IMR-90 (cell line): ENCODE results near the gene ACE2. TPM values are rescaled to one million over a fixed set of nuclear protein-coding genes. Genes with fewer than 3 reads are reported as not detected.
A peak's percentile ranks its signal among the peaks of the same experiment; 100 is the strongest.

Source experiments
- ATAC-seq: fragments of 200-7000 bp; cut with Tn5 transposase; 2 replicates; pipeline ENCODE4 v1.9.1; 2020; ENCODE audit warnings: low read depth, mild to moderate bottlenecking, moderate library complexity
- BruUV-seq: library from RNA; stranded (reverse); fragments of 400-500 nt; replicated peaks from 2 replicates; lab custom pipeline; 2021; lab: Mats Ljungman, UMichigan
- CTCF ChIA-PET: fragments of 300-600 bp; formaldehyde crosslinking; extraction: SDS; loops from one replicate; lab custom pipeline; 2021; ENCODE audit warnings: antibody characterized with exemption; lab: Yijun Ruan, JAX
- POLR2A ChIA-PET: fragments of 300-600 bp; sonication (Branson Sonifier 250); formaldehyde crosslinking; loops from one replicate; lab custom pipeline; 2022; ENCODE audit warnings: antibody characterized with exemption; ENCODE audit not compliant: unreplicated experiment; lab: Charles Lee
- DNase-seq: peaks from one replicate; pipeline ENCODE4 v3.0.0; 2013
- H2AFZ ChIP-seq: replicated peaks from 2 replicates; pipeline ENCODE3; 2013; ENCODE audit warnings: low read length, mild to moderate bottlenecking; ENCODE audit not compliant: poor library complexity
- H2AK5ac ChIP-seq: 2 replicates; pipeline ENCODE4 v1.6.1; 2013; ENCODE audit warnings: low read depth, low read length, inconsistent platforms
- H2AK9ac ChIP-seq: replicated peaks from 2 replicates; pipeline ENCODE3; 2013; ENCODE audit warnings: mild to moderate bottlenecking, low read depth, low read length, moderate library complexity; ENCODE audit not compliant: poor library complexity
- H2BK120ac ChIP-seq: 2 replicates; pipeline ENCODE4 v1.6.1; 2013; ENCODE audit warnings: low read depth, low read length, inconsistent platforms
- H2BK15ac ChIP-seq: 3 replicates; pipeline ENCODE4 v1.6.1; 2013; ENCODE audit warnings: low read depth, low read length, inconsistent platforms
- H2BK20ac ChIP-seq: 2 replicates; pipeline ENCODE4 v1.6.1; 2013; ENCODE audit warnings: low read depth, mild to moderate bottlenecking, inconsistent platforms, low read length, moderate library complexity
- H2BK5ac ChIP-seq: 2 replicates; pipeline ENCODE4 v1.6.1; 2013; ENCODE audit warnings: mild to moderate bottlenecking, low read depth, low read length, inconsistent platforms; ENCODE audit not compliant: poor library complexity, severe bottlenecking
- H3K14ac ChIP-seq: replicated peaks from 2 replicates; pipeline ENCODE4 v1.6.1; 2013; ENCODE audit warnings: low read depth, low read length, inconsistent platforms
- H3K18ac ChIP-seq: 2 replicates; pipeline ENCODE4 v1.6.1; 2013; ENCODE audit warnings: low read depth, low read length, control low read depth
- H3K23ac ChIP-seq: 2 replicates; pipeline ENCODE4 v1.6.1; 2013; ENCODE audit warnings: low read depth, low read length, inconsistent platforms
- H3K27ac ChIP-seq: 2 replicates; pipeline ENCODE4 v1.5.1; 2013; ENCODE audit warnings: mild to moderate bottlenecking, control low read depth, low read length; ENCODE audit not compliant: insufficient read depth
- H3K27me3 ChIP-seq: 2 replicates; pipeline ENCODE4 v1.6.1; 2013; ENCODE audit warnings: low read length; ENCODE audit not compliant: control insufficient read depth, insufficient read depth
- H3K36me3 ChIP-seq: 2 replicates; pipeline ENCODE4 v1.6.1; 2013; ENCODE audit warnings: low read length, mixed read lengths; ENCODE audit not compliant: control insufficient read depth, insufficient read depth
- H3K4ac ChIP-seq: 2 replicates; pipeline ENCODE4 v1.6.1; 2013; ENCODE audit warnings: low read depth, low read length, inconsistent platforms
- H3K4me1 ChIP-seq: 2 replicates; pipeline ENCODE4 v1.6.1; 2013; ENCODE audit warnings: low read length, mixed read lengths; ENCODE audit not compliant: control insufficient read depth, insufficient read depth
- H3K4me2 ChIP-seq: 2 replicates; pipeline ENCODE4 v1.6.1; 2013; ENCODE audit warnings: low read depth, mild to moderate bottlenecking, control low read depth, low read length, moderate library complexity
- H3K4me3 ChIP-seq: 2 replicates; pipeline ENCODE4 v1.5.1; 2013; ENCODE audit warnings: low read depth, mild to moderate bottlenecking, control low read depth, low read length, moderate library complexity; ENCODE audit not compliant: insufficient read depth
- H3K56ac ChIP-seq: 2 replicates; pipeline ENCODE4 v1.6.1; 2013; ENCODE audit warnings: low read length, inconsistent platforms; ENCODE audit not compliant: insufficient read depth; ENCODE audit errors: extremely low read depth
- H3K79me1 ChIP-seq, 2 experiments: 2 replicates each; pipeline ENCODE4 v1.6.1; 2013; ENCODE audit warnings: low read length in 2 of 2, inconsistent platforms in 1 of 2, low read depth in 1 of 2
- H3K9ac ChIP-seq: 2 replicates; pipeline ENCODE4 v1.6.1; 2013; ENCODE audit warnings: low read depth, low read length, control low read depth
- H3K9me1 ChIP-seq: 2 replicates; pipeline ENCODE4 v1.6.1; 2013; ENCODE audit warnings: low read length, inconsistent platforms; ENCODE audit not compliant: insufficient read depth
- H3K9me3 ChIP-seq: 2 replicates; pipeline ENCODE4 v1.6.1; 2013; ENCODE audit warnings: low read length; ENCODE audit not compliant: control insufficient read depth, insufficient read depth
- H4K20me1 ChIP-seq: 2 replicates; pipeline ENCODE4 v1.6.1; 2013; ENCODE audit warnings: low read length, inconsistent platforms; ENCODE audit not compliant: insufficient read depth
- H4K5ac ChIP-seq: 2 replicates; pipeline ENCODE4 v1.6.1; 2013; ENCODE audit warnings: mild to moderate bottlenecking, low read depth, low read length, control low read depth
- H4K8ac ChIP-seq, 2 experiments: 2 replicates each; pipeline ENCODE4 v1.6.1; 2013; ENCODE audit warnings: low read depth in 2 of 2, low read length in 2 of 2, control low read depth in 1 of 2, inconsistent platforms in 1 of 2
- H4K91ac ChIP-seq: 2 replicates; pipeline ENCODE4 v1.6.1; 2013; ENCODE audit warnings: low read depth, low read length, inconsistent platforms; ENCODE audit not compliant: insufficient read depth
- MAFK ChIP-seq: IDR thresholded peaks from 2 replicates; pipeline ENCODE4 v1.6.1; 2012; ENCODE audit warnings: low read depth, low read length, improper control_type of control experiment
- MXI1 ChIP-seq: IDR thresholded peaks from 2 replicates; pipeline ENCODE4 v1.6.1; 2012; ENCODE audit warnings: low read depth, mild to moderate bottlenecking, low read length, moderate library complexity, borderline replicate concordance
- WGBS, 2 experiments: methylation state at CpG; one replicate each; pipeline versions ENCODE4 v1.1.5 to v1.1.7; 2013; ENCODE audit warnings: missing lambda C conversion rate in 2 of 2; ENCODE audit not compliant: insufficient read length in 1 of 2; ENCODE audit errors: extremely low coverage in 2 of 2; 5-methylcytosine and 5-hydroxymethylcytosine counted together
- dilution Hi-C: fragments of 300-500 bp; cut with HindIII; formaldehyde crosslinking; loops from one replicate; pipeline ENCODE4 v1.14.3; 2018; ENCODE audit warnings: low sequenced_read_pairs; ENCODE audit not compliant: unreplicated experiment
- in situ Hi-C: fragments of 300-500 bp; cut with MboI; formaldehyde crosslinking; loops from 3 replicates; pipeline ENCODE4 v1.14.3; 2019; ENCODE audit warnings: low sequenced_read_pairs, inconsistent platforms, mixed read lengths
- intact Hi-C: fragments of 100-400 bp; cut with micrococcal nuclease; formaldehyde crosslinking; loops from 2 replicates; pipeline ENCODE4 v1.10.0; 2022
- polyA plus RNA-seq, 3 experiments: library from polyadenylated mRNA; depleted of rRNA; stranded (reverse); fragments of >200 nt; gene quantifications; 2 replicates each; pipeline ENCODE4 v1.2.3, GENCODE V29; 2012; ENCODE audit warnings: low replicate concordance in 1 of 3
- total RNA-seq: library from RNA; depleted of rRNA; stranded (reverse); fragments of >200 nt; gene quantifications from 2 replicates; pipeline ENCODE4 v1.2.3, GENCODE V29; 2012

Gene ACE2
- total and polyA plus RNA-seq, 2 of the 4 experiments (the other 2 are of a cell fraction), result not detected

DNA sequence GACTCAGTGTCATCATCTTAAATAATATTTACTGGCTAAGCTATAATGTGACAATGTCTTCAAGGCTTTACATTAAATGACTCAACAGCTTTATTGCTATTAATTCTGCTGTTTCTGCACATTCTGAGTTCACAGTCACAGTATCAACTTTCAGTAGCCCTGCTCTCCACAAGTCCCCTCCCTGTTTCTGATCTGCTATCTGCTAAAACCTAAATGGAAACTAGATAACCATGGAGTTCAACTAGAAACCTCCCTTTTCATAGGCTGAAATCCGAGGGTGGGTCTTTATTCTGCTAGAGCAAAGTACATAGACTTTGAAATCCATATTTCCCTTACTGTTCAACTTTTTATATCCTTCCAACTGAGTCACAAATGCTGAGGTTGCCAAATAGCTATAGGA is 5.4 kb upstream of the ACE2 start:
- H3K27me3 ChIP-seq, result peaks cover 8% of the 10 kb centered on the region
- no peaks in the 10 kb centered on the region for H3K4me1 ChIP-seq
- no peak overlapping the region for H2AK9ac ChIP-seq
- H3K4ac ChIP-seq, result no peak overlapping the region
- H2BK120ac ChIP-seq, result no peak overlapping the region
- no peak overlapping the region for H4K8ac ChIP-seq
- H3K9ac ChIP-seq, result no peak overlapping the region
- ATAC-seq (no peak), DNase-seq (no peak)
- no peak overlapping the region for H3K4me3 ChIP-seq
- no peaks in the 10 kb centered on the region for H3K9me3 ChIP-seq
- no peak overlapping the region for H2AFZ ChIP-seq
- 0 out of 2 replicates have a peak, but pooled peaks have one; percentile 32 for TF ChIP-seq MAFK
- TF ChIP-seq MXI1, result no peak
- no peak overlapping the region for H3K18ac ChIP-seq
- H3K56ac ChIP-seq, result no peak overlapping the region
- H4K91ac ChIP-seq, result no peak overlapping the region
- no peak overlapping the region for H3K14ac ChIP-seq
- dilution Hi-C loops (no loop called here), intact Hi-C loops (no loop called here), in situ Hi-C loops (no loop called here)
- no peak overlapping the region for H3K27ac ChIP-seq
- no peak overlapping the region for H3K4me2 ChIP-seq
- no TSS peak for BruUV-seq
- no peak overlapping the region for H3K23ac ChIP-seq
- H2AK5ac ChIP-seq, result no peak overlapping the region
- H2BK20ac ChIP-seq, result no peak overlapping the region
- H3K36me3 ChIP-seq, result no peaks in the 10 kb centered on the region
- ChIA-PET POLR2A (no interaction called here), CTCF (no interaction called here)
- H4K5ac ChIP-seq, result no peak overlapping the region
- H2BK5ac ChIP-seq, result no peak overlapping the region
- no peaks in the 10 kb centered on the region for H3K9me1 ChIP-seq
- no peaks in the 10 kb centered on the region for H3K79me1 ChIP-seq
- no CpG with 5 or more reads among the region's 1 CpG for WGBS, 2 experiments
- H2BK15ac ChIP-seq, result no peak overlapping the region
- H4K20me1 ChIP-seq, result no peaks in the 10 kb centered on the region
